ENCODE results near the gene ARID1B.
"Not testable (repeated sequence)": the region's sequence is repeated elsewhere in the genome, so short reads cannot be mapped to it uniquely, and the experiment has no call there.

ARID1B gene

DNA sequence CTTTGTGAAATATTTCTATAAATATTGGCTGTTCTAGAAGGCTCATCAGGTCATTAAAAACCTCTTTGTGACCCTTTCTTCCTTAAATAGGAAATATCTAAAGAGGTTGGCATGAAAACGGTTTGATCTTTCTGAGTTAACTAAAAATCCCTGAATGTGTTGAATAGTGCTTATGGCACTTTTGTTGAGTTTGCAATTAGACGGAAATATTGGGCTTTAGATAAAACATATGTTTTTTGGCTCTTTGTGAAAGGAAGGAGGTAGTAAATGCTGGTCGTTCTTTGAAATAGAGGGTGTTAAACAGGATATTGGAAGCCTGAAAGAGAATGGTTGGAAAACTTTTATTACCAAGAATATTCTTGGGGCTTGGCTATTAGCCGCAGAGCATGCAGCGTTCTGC lies 163.0 kb downstream of the ARID1B start:
- TF ChIP-seq, protein P1, sequence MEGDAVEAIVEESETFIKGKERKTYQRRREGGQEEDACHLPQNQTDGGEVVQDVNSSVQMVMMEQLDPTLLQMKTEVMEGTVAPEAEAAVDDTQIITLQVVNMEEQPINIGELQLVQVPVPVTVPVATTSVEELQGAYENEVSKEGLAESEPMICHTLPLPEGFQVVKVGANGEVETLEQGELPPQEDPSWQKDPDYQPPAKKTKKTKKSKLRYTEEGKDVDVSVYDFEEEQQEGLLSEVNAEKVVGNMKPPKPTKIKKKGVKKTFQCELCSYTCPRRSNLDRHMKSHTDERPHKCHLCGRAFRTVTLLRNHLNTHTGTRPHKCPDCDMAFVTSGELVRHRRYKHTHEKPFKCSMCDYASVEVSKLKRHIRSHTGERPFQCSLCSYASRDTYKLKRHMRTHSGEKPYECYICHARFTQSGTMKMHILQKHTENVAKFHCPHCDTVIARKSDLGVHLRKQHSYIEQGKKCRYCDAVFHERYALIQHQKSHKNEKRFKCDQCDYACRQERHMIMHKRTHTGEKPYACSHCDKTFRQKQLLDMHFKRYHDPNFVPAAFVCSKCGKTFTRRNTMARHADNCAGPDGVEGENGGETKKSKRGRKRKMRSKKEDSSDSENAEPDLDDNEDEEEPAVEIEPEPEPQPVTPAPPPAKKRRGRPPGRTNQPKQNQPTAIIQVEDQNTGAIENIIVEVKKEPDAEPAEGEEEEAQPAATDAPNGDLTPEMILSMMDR (IDR thresholded peaks at IDR 0.05; ENCODE audit: extremely low read depth, missing control alignments), result no peak
- DNase-seq (ENCODE audit: low spot score), result no peak

DNA sequence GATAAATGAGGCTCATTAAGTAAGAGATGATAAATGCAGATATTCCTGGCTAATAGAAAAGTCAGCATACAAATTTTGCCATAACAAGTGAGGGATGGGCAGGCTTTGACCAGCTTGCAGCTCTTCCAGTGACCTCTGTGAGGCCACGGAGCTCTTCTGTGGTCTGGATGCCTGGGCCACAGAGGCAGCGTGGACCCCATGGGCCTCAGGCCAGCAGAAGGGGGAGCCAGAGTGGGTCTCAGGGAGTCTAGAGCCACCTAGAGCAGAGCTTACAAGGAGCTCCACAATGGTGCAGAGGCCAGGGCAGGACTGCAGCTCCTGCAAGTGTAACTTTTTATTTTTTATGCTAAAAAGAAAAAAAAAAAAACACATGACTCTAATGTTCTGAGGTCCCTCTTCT lies 165.1 kb downstream of the ARID1B start:
- TF ChIP-seq, protein P1 (IDR thresholded peaks at IDR 0.05; ENCODE audit: extremely low read depth, missing control alignments), result no peak
- no peak for DNase-seq (ENCODE audit: low spot score)

DNA sequence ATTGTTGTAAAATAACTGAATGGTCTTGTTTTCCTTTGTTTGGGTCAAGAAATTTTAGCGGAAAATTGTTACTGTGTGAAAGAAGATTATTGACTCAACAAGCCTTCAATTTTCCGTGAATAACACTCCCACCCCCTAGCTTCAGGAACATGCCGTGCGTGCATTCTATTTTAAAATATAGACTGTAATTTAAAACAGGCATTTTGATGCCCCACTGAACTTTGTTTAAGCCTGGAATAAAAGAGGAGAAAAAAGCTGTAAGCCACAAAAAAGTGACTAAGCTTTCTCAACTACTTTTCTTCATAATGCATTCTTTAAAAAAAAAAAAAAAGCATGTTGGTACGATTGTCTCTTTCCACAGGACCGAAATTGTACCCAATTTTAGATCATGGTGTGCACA lies 166.0 kb downstream of the ARID1B start:
- TF ChIP-seq, protein P1 (IDR thresholded peaks at IDR 0.05; ENCODE audit: extremely low read depth, missing control alignments), result no peak

DNA sequence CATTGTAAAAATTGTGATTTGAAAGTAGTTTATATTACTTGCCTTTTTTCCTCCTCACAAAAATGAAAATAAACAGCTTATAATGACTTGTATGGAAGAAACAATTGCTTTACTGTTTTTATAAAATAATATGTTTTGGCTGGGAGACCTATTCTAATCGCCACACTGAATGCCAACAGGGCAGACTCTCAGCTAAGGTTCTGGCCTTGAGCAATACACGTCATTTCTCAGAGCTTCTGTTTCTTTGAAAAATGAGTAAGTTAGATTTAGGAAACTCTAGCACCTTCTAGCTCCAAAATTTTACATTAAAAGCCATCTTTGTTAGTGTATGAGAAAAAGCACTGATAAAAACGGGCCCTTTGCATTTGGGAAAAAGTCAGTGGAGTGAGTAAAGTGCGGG lies 166.6 kb downstream of the ARID1B start:
- TF ChIP-seq, protein P1 (IDR thresholded peaks at IDR 0.05; ENCODE audit: extremely low read depth, missing control alignments), result no peak
- DNase-seq (ENCODE audit: low spot score), result no peak

More for the DNA sequence above, 166.0 kb downstream of the ARID1B start:
- no peak for DNase-seq (ENCODE audit: low spot score)

DNA sequence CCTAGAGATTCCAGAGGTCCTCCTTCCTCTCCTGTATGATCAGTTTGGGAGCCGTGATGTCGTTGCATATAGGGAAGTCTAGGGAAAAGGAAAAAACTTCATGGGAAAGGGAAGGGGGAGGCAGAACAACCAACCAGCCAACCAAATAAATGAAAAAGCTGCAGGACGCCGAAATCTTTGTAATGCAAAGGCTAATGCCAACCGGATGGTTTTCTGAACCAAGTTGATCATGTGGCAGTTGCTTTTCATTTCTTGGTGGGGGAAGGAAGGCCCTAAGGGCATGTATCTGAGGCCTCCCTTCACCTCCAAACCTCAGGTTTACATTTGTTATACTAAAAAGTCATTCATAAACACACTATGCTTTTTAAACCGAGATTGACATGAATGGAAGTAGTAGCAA lies 167.2 kb downstream of the ARID1B start:
- TF ChIP-seq, protein P1 (IDR thresholded peaks at IDR 0.05; ENCODE audit: extremely low read depth, missing control alignments), result no peak
- no peak for DNase-seq (ENCODE audit: low spot score)

DNA sequence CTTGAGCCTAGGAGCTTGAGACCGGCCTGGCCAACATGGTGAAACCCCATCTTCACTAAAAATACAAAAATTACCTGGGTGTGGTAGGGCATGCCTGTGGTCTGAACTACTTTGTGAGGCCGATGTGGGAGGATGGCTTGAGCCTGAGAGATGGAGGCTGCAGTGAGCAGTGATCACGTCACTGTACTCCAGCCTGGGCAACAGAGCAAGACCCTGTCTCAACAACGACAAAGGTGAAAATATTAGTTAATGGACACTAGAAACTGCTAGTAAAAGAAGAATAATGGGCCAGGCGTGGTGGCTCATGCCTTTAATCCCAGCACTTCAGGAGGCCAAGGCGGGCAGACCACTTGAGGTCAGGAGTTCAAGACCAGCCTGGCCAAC lies 168.6 kb downstream of the ARID1B start:
- DNase-seq (ENCODE audit: low spot score), result not testable (repeated sequence)

DNA sequence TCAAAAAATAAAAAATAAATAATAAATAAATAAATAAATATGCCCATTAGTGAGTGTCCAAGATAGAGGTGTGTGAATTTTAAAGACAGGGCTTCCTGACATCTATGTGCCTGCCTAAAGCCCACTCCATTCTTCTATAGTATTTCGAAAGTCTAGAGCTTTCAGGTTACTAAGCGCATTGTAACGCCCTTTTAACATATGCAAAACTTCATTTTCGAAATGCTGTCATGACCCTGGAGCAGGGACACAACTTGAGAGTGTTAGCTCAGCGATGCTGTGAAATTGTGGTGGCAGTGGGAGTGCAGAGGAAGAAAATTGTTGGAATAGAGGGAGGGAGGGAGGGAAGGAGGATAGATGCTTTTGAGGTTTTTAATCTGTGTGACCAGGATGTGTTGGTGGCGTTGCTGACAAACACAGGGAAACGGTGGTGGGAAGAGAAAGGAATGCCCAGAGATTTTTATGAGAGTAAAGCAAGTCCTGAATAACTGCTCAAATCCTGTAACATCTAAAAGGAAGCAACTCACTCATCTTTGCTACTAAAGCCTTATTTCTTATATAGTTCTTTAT lies 169.3 kb downstream of the ARID1B start:
- TF ChIP-seq, protein P1 (IDR thresholded peaks at IDR 0.05; ENCODE audit: extremely low read depth, missing control alignments), result no peak
- no peak for DNase-seq (ENCODE audit: low spot score)

DNA sequence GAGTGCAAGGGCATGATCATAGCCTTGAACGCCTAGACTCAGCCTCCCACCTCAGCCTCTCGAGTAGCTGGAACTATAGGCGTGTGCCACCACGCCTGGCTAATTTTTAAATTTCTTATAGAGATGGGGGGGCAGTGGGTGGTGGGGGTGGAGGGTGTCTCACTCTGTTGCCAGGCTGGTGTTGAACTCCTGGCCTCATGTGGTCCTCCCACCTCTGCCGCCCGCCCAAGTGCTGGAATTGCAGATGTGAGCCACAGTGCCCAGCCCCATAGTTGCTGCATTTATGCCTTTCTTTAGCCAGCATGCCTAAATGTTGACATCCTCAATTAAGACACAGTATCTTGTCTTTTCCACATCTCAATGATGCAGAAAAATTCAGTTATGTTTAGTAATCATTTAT lies 171.1 kb downstream of the ARID1B start:
- TF ChIP-seq, protein P1 (IDR thresholded peaks at IDR 0.05; ENCODE audit: extremely low read depth, missing control alignments), result no peak

More for the DNA sequence above, 171.1 kb downstream of the ARID1B start:
- no peak for DNase-seq (ENCODE audit: low spot score)
